ENCODE results near the gene ATOX1. TPM values are rescaled to one million over a fixed set of nuclear protein-coding genes. Genes with fewer than 3 reads are reported as not detected.

The ATOX1 gene
- total and polyA plus RNA-seq, 10 of the 15 experiments (the other 5 are each of a cell fraction or from before 2014, with no cell fraction given) = 130 to 642 (median 245) TPM

DNA sequence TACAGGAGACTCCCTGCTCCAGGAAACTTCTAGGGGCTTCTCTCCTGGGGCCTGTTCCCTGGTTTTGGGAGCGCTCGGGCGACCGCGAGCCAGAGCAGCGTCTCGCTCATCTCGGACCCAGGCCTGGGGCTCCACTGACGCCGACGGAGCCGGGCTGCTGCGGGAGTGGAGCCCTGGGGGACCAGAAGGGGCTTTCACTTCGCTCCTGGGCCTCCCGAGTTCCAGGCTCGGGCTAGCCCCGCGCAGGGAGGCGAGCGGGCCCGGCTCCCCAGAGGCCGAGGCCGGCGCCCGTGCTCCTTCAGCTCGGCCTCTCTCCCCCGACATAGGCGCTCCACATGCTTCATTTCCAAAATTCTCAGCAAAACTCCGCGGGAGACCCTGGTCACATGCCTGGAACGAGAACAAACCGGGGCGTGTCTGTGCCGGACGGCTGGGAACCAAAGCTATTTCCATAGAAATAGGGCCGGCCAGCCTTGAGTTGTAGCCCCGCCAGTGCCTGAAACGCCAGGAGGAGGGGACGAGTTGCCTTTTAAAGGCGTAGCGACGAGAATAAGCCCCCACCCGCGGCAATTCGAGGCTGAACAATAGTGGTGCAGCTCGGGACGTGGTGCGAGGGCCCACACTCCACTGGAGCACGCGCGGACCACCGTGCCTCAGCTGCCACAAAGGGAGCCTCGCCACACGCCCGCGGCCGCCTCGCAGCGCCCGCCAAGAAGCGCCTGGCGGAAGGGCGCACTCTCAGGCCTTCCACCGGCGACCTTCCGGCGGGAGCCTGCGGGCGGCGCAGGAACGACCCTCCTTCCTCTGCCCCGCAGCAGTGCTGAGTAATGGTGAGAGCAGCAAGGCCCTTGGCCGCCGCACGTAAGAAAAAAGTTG, 12.2 kb upstream of the ATOX1 start (continued):
- TF ChIP-seq CEBPB (IDR thresholded peaks at IDR 0.05; ENCODE audit: borderline replicate concordance in 1 of 2, low read depth in 2 of 2, low read length in 2 of 2) (no peak), CREB1 (IDR thresholded peaks at IDR 0.05; ENCODE audit: low read depth) (no peak), SIN3A (IDR thresholded peaks at IDR 0.05; ENCODE audit: low read depth, low read length) (peak; percentile 69; the same call in 1 of the 2 replicates), STAT3 (IDR thresholded peaks at IDR 0.05; ENCODE audit: low read depth, low read length) (no peak), NRF1 (conservative IDR thresholded peaks at IDR 0.05; ENCODE audit: low read depth, low read length) (0 out of 2 replicates have a peak, but pooled peaks have one; percentile 1), NFIC (IDR thresholded peaks at IDR 0.05; ENCODE audit: low read depth, low read length) (0 out of 2 replicates have a peak, but pooled peaks have one; percentile 15), PML (IDR thresholded peaks at IDR 0.05; ENCODE audit: low read length) (no peak; the same call in 1 of the 2 replicates), ASH2L (IDR thresholded peaks at IDR 0.05; ENCODE audit: borderline replicate concordance, low read depth) (no peak), RFX5 (IDR thresholded peaks at IDR 0.05; ENCODE audit: low read depth, low read length) (0 out of 2 replicates have a peak, but pooled peaks have one; percentile 14), IRF4 (IDR thresholded peaks at IDR 0.05; ENCODE audit: low read depth, low read length) (no peak), MYB (IDR thresholded peaks at IDR 0.05; ENCODE audit: borderline replicate concordance, low read depth, low read length) (no peak), MEF2B (IDR thresholded peaks at IDR 0.05; ENCODE audit: partially characterized antibody, poor library complexity, severe bottlenecking) (no peak)
- TF ChIP-seq, protein P1, sequence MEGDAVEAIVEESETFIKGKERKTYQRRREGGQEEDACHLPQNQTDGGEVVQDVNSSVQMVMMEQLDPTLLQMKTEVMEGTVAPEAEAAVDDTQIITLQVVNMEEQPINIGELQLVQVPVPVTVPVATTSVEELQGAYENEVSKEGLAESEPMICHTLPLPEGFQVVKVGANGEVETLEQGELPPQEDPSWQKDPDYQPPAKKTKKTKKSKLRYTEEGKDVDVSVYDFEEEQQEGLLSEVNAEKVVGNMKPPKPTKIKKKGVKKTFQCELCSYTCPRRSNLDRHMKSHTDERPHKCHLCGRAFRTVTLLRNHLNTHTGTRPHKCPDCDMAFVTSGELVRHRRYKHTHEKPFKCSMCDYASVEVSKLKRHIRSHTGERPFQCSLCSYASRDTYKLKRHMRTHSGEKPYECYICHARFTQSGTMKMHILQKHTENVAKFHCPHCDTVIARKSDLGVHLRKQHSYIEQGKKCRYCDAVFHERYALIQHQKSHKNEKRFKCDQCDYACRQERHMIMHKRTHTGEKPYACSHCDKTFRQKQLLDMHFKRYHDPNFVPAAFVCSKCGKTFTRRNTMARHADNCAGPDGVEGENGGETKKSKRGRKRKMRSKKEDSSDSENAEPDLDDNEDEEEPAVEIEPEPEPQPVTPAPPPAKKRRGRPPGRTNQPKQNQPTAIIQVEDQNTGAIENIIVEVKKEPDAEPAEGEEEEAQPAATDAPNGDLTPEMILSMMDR (IDR thresholded peaks at IDR 0.05 in 2 of 3, conservative IDR thresholded peaks at IDR 0.05 in 1 of 3; ENCODE audit: control insufficient read depth in 2 of 3, extremely low read depth in 1 of 3, insufficient read depth in 1 of 3, low read depth in 3 of 3, low read length in 3 of 3) = 0 out of 6 replicates have a peak, but pooled peaks of 1 of the 3 experiments have one; percentile 6
- TF ChIP-seq, protein P2, sequence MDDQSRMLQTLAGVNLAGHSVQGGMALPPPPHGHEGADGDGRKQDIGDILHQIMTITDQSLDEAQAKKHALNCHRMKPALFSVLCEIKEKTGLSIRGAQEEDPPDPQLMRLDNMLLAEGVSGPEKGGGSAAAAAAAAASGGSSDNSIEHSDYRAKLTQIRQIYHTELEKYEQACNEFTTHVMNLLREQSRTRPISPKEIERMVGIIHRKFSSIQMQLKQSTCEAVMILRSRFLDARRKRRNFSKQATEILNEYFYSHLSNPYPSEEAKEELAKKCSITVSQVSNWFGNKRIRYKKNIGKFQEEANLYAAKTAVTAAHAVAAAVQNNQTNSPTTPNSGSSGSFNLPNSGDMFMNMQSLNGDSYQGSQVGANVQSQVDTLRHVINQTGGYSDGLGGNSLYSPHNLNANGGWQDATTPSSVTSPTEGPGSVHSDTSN (IDR thresholded peaks at IDR 0.05; ENCODE audit: insufficient replicate concordance, low read depth, low read length) = no peak
- TF ChIP-seq, protein P3, sequence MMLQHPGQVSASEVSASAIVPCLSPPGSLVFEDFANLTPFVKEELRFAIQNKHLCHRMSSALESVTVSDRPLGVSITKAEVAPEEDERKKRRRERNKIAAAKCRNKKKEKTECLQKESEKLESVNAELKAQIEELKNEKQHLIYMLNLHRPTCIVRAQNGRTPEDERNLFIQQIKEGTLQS (IDR thresholded peaks at IDR 0.05; ENCODE audit: borderline replicate concordance, extremely low read depth, low read depth, low read length) = no peak
- TF ChIP-seq, protein P4, sequence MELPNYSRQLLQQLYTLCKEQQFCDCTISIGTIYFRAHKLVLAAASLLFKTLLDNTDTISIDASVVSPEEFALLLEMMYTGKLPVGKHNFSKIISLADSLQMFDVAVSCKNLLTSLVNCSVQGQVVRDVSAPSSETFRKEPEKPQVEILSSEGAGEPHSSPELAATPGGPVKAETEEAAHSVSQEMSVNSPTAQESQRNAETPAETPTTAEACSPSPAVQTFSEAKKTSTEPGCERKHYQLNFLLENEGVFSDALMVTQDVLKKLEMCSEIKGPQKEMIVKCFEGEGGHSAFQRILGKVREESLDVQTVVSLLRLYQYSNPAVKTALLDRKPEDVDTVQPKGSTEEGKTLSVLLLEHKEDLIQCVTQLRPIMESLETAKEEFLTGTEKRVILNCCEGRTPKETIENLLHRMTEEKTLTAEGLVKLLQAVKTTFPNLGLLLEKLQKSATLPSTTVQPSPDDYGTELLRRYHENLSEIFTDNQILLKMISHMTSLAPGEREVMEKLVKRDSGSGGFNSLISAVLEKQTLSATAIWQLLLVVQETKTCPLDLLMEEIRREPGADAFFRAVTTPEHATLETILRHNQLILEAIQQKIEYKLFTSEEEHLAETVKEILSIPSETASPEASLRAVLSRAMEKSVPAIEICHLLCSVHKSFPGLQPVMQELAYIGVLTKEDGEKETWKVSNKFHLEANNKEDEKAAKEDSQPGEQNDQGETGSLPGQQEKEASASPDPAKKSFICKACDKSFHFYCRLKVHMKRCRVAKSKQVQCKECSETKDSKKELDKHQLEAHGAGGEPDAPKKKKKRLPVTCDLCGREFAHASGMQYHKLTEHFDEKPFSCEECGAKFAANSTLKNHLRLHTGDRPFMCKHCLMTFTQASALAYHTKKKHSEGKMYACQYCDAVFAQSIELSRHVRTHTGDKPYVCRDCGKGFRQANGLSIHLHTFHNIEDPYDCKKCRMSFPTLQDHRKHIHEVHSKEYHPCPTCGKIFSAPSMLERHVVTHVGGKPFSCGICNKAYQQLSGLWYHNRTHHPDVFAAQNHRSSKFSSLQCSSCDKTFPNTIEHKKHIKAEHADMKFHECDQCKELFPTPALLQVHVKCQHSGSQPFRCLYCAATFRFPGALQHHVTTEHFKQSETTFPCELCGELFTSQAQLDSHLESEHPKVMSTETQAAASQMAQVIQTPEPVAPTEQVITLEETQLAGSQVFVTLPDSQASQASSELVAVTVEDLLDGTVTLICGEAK (IDR thresholded peaks at IDR 0.05; ENCODE audit: borderline replicate concordance) = no peak
- TF ChIP-seq, protein P5, sequence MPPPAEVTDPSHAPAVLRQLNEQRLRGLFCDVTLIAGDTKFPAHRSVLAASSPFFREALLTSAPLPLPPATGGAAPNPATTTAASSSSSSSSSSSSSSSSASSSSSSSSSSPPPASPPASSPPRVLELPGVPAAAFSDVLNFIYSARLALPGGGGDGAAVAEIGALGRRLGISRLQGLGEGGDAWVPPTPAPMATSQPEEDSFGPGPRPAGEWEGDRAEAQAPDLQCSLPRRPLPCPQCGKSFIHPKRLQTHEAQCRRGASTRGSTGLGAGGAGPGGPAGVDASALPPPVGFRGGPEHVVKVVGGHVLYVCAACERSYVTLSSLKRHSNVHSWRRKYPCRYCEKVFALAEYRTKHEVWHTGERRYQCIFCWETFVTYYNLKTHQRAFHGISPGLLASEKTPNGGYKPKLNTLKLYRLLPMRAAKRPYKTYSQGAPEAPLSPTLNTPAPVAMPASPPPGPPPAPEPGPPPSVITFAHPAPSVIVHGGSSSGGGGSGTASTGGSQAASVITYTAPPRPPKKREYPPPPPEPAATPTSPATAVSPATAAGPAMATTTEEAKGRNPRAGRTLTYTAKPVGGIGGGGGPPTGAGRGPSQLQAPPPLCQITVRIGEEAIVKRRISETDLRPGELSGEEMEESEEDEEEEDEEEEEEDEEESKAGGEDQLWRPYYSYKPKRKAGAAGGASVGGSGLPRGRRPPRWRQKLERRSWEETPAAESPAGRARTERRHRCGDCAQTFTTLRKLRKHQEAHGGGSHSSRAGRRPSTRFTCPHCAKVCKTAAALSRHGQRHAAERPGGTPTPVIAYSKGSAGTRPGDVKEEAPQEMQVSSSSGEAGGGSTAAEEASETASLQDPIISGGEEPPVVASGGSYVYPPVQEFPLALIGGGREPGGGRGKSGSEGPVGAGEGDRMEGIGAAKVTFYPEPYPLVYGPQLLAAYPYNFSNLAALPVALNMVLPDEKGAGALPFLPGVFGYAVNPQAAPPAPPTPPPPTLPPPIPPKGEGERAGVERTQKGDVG (CRISPR knock-in tag; IDR thresholded peaks at IDR 0.05) = no peak
